Measurements from ENCODE around the gene HIF1AN.
"Not testable (repeated sequence)": the region's sequence is repeated elsewhere in the genome, so short reads cannot be mapped to it uniquely, and the experiment has no call there.

Gene HIF1AN

GRCh38 chr10:100567249-100567648 is 31.5 kb downstream of the HIF1AN start:
- no peak for DNase-seq (ENCODE audit: low read depth)

- no peak for DNase-seq (ENCODE audit: low read depth)
These were observed 32.1 kb downstream of the HIF1AN start for GRCh38 chr10:100567826-100568225.

GRCh38 chr10:100568912-100569311 is 33.2 kb downstream of the HIF1AN start:
- DNase-seq (ENCODE audit: low read depth) = no peak

GRCh38 chr10:100569687-100570481 is 34.1 kb downstream of the HIF1AN start:
- no peak for DNase-seq (ENCODE audit: low read depth)

GRCh38 chr10:100570506-100570905 is 34.8 kb downstream of the HIF1AN start:
- no peak for DNase-seq (ENCODE audit: low read depth)

- DNase-seq (ENCODE audit: low read depth) = no peak
These were observed 35.5 kb downstream of the HIF1AN start for GRCh38 chr10:100571084-100571856.

GRCh38 chr10:100575146-100575545 is 39.4 kb downstream of the HIF1AN start:
- not testable (repeated sequence) for DNase-seq (ENCODE audit: low read depth)

GRCh38 chr10:100575585-100576281 is 40.0 kb downstream of the HIF1AN start:
- DNase-seq (ENCODE audit: low read depth) = no peak

GRCh38 chr10:100576282-100576635 is 40.5 kb downstream of the HIF1AN start:
- no peak for DNase-seq (ENCODE audit: low read depth)

GRCh38 chr10:100579261-100580090 is 43.7 kb downstream of the HIF1AN start:
- no peak for DNase-seq (ENCODE audit: low read depth)

- no peak for DNase-seq (ENCODE audit: low read depth)
These were observed 51.2 kb downstream of the HIF1AN start for GRCh38 chr10:100586959-100587358.

GRCh38 chr10:100598166-100598565 is 62.4 kb downstream of the HIF1AN start:
- no peak for DNase-seq (ENCODE audit: low read depth)

GRCh38 chr10:100600218-100600617 is 64.5 kb downstream of the HIF1AN start:
- DNase-seq (ENCODE audit: low read depth) = no peak

GRCh38 chr10:100607439-100607838 is 71.7 kb downstream of the HIF1AN start:
- DNase-seq (ENCODE audit: low read depth) = no peak
